ENCODE results near the gene HBG1.

Gene HBG1

GRCh38 chr11:5245155-5245554 is 4.5 kb downstream of the HBG1 start:
- DNase-seq: no peak

DNA sequence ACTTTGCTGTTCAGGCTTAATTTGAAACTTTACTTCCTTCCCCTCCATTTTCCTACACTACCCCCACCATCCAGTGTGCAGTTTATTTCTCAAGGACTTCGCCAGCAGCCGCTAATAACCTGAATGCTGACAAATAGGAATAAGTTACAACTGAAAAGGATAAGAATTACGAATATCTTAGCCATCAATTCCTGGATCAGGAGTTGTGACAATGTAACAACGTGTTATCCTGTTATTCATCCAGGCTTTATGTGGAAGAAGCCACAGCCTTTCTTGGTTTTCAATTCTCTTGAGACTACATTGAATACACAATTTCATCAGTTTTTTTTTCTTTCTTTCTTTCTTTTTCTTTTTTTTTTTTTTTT is 5.9 kb downstream of the HBG1 start:
- DNase-seq: no peak

DNA sequence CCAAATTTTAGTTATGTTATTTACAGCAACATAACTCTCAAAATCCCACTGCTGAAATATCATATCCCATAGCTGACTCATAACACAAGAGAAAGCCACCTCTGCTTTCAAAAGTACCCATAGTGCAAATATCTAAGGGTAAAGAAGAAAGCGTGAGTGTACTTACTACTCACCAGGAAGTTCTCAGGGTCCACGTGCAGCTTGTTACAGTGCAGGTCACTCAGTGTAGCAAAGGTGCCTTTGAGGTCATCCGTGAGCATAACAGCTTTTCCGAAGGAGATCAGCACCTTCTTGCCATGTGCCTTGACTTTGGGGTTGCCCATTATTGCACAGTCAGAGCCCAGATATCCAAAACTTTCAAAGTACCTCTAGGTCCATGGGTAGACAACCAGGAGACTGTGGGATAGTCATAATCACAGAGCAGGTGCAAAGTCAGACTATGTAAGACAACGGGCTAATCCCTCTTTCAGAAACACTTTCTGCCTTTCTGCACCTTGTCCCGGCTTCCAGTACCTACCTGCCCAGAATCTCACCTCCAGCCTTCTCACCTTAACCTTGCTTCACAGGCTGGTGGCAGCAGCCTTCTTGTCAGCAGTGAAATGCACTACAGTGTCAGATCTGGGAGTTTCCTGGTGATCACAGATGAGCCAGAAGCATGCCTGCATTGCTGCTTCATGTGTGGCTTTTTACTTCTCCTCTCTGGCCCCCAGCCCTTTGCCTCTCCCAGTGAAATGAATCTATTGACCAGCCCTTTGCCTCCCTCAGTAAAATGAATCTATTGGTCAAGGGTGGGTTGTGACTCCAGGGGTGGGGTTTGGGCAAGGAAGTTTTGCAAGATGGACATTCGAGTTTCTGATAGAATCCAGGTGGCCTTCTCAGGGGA is 6.5 kb downstream of the HBG1 start:
- DNase-seq: no peak

- no peak for DNase-seq
Observed at GRCh38 chr11:5242208-5242607, 7.4 kb downstream of the HBG1 start.

DNA sequence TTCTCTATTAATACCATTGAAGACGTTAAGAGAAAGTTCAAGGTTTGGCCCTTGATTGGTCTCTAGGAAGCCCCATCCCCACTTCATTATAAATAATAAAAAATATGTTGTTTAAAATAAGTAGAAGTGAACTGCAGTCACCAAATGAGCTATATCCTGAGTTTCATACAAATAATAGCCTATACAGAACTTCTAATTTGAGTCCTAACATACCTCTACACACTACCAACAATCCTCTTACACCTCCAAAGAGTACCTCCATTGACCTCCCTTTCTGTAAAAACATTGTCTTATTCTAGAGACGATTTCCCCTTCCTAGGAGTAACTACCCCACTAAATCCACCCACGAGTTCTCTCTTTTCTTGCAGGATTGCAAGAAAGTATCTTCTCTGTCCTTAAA is 8.2 kb downstream of the HBG1 start:
- no peak for DNase-seq

DNA sequence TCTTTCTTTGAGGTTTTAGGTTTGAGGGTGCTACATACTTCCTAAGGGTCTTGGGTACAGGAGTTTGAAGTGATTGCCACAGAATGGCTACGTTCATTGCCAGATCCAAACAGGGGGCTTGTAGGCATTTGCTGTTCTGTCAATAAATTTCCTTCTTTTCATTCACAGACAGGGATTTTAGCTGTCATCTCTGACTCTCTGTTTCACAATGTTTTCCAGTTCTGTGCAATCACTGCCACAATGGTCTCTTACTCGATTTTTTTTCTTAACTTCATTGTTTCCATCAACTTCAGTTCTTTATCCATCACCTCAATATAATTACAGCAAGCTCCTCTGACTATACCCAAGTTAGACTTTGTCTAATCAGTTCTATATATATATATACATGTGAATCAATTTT is 9.2 kb downstream of the HBG1 start:
- DNase-seq: peak in 1 of 4 experiments; percentile 26

DNA sequence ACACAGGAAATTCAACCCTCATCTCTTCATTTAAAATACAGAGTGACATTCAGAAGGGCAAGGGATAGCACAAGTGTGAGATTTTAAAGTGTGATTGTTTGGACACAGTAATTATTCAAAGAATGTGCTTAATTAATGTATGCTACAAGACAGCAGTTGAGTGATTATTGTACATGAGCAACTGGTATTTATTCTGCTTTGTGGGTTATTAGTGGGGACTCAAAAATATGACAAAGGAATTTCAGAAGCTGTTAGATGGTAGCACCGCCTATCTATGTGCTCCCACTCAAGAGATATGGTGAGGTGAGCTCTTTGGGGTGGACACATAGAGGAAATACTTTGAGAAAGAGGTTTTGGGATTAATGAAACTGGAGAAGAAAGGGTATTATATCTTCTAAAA is 9.6 kb downstream of the HBG1 start:
- no peak for DNase-seq

- DNase-seq: peak in 2 of 4 experiments; percentile 59
Observed at GRCh38 chr11:5239046-5239445, 10.6 kb downstream of the HBG1 start.

- DNase-seq: peak; percentile 35 to 63 (median 50)
Observed at GRCh38 chr11:5238486-5238885, 11.2 kb downstream of the HBG1 start.

- no peak for DNase-seq
Observed at GRCh38 chr11:5237420-5237819, 12.2 kb downstream of the HBG1 start.

DNA sequence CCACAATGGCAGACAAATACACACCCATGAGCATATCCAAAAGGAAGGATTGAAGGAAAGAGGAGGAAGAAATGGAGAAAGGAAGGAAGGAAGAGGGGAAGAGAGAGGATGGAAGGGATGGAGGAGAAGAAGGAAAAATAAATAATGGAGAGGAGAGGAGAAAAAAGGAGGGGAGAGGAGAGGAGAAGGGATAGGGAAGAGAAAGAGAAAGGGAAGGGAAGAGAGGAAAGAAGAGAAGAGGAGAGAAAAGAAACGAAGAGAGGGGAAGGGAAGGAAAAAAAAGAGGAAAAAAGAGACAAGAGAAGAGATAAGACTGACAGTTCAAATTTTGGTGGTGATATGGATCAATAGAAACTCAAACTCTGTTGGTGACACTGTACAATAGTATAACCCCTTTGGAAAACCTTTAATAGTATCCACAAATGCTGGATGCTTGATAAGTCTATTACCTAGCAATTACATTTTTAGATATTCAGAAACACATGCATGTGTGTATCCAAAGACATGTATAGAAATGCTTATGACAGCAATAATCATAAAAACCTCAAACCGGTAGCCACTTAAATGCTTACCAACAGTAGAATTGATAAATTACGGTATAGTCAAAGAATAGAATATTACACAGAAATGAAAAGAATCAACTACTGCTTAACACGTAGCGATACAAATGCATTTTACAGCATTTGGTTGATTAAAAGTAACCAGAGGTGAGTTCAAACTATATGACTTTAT is 14.1 kb downstream of the HBG1 start:
- no peak for DNase-seq

- DNase-seq: peak in 3 of 4 experiments; percentile 20 to 34 (median 28)
Observed at GRCh38 chr11:5234381-5234834, 15.2 kb downstream of the HBG1 start, which contains the start of gene HBD. Gene HBD (minus strand): TSS chr11:5234483. CDS start chr11:5234433, 50 bp downstream.

- no peak for DNase-seq
Observed at GRCh38 chr11:5233307-5233706, 16.4 kb downstream of the HBG1 start.

DNA sequence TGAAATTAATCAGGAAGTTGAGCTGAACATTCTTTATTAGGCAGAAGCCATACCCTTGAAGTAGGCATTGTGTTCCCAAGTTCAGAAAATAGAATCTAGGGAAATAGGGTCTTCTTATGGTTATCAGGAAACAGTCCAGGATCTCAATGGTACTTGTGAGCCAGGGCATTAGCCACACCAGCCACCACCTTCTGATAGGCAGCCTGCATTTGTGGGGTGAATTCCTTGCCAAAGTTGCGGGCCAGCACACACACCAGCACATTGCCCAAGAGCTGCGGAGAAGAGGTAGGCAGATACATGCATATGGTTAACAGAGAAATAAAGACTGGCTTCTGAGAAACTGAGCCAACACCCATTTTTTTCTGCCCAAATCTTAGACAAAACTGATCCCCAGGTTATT is 16.8 kb downstream of the HBG1 start:
- no peak for DNase-seq

DNA sequence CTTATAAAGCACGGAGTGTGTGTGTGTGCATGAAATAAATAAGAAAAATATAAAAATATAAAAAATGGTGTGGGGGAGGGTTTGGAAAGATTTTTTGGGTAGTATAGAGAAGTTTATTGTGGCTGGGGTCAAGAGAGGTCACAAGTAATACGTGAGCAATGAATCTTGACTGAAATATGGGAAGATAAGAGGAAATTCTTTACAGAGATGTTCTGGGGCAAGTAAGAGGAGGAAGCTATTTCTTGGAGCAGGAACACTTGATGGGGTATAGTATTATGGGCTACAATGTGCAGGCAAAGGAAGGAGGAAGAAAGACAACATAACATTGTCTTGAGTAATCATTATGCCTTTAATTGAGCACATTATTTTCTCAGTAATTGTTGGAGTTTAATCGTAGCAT is 17.5 kb downstream of the HBG1 start:
- peak in 2 of 4 experiments; percentile 24 to 25 for DNase-seq

DNA sequence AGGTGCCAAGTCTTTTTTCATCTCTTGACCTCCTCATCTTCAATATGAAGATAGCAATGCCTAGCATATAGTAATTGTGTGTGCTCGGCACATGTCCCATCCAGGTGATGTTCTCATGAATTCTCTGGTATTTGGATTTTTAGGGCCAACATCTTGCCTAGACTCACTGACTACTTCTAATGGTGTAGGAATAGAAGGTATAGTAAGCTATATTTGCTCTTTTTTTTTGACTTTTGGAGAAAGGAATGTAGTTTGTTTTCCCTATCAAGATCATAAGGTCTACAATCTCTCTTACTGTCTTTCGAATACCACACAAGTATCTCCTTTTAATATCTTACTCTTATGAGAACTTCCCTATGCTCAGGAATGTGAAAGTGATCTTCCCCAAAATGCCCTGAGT is 18.5 kb downstream of the HBG1 start:
- no peak for DNase-seq

- no peak for DNase-seq
Observed at GRCh38 chr11:5230266-5230665, 19.4 kb downstream of the HBG1 start.

- no peak for DNase-seq
Observed at GRCh38 chr11:5229796-5230195, 19.9 kb downstream of the HBG1 start.

GRCh38 chr11:5229356-5229755 is 20.3 kb downstream of the HBG1 start:
- no peak for DNase-seq

DNA sequence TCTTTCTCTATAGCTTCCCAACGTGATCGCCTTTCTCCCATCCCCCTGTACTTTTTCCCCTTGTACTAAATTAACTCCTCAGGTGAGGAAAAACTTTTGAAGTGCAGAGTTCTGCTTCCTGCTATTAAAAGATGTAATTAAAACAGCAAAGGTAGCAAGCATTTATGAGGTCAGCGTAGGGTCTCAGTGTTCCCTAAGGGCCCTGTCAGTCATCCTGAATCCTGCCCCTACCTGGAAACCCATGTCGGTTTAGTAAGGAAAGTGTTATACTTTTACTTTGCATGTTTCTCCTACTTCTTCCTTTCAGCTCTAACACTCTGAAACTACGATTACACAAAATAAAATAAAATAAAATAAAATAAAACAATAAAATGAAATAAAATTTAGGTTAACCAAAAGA is 21.5 kb downstream of the HBG1 start:
- no peak for DNase-seq

- no peak for DNase-seq
Observed at GRCh38 chr11:5227681-5228080, 22.0 kb downstream of the HBG1 start.

DNA sequence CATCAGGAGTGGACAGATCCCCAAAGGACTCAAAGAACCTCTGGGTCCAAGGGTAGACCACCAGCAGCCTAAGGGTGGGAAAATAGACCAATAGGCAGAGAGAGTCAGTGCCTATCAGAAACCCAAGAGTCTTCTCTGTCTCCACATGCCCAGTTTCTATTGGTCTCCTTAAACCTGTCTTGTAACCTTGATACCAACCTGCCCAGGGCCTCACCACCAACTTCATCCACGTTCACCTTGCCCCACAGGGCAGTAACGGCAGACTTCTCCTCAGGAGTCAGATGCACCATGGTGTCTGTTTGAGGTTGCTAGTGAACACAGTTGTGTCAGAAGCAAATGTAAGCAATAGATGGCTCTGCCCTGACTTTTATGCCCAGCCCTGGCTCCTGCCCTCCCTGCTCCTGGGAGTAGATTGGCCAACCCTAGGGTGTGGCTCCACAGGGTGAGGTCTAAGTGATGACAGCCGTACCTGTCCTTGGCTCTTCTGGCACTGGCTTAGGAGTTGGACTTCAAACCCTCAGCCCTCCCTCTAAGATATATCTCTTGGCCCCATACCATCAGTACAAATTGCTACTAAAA is 22.8 kb downstream of the HBG1 start, which contains the start of gene HBB:
HBB (minus strand) TSS at position 340 of the 579 bp plus-strand sequence; CDS start at position 290, 50 bp downstream.
- no peak for DNase-seq

DNA sequence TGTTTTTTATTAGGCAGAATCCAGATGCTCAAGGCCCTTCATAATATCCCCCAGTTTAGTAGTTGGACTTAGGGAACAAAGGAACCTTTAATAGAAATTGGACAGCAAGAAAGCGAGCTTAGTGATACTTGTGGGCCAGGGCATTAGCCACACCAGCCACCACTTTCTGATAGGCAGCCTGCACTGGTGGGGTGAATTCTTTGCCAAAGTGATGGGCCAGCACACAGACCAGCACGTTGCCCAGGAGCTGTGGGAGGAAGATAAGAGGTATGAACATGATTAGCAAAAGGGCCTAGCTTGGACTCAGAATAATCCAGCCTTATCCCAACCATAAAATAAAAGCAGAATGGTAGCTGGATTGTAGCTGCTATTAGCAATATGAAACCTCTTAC is 24.2 kb downstream of the HBG1 start:
- DNase-seq: no peak
